ENCODE results near the gene ALS2CL.

DNA sequence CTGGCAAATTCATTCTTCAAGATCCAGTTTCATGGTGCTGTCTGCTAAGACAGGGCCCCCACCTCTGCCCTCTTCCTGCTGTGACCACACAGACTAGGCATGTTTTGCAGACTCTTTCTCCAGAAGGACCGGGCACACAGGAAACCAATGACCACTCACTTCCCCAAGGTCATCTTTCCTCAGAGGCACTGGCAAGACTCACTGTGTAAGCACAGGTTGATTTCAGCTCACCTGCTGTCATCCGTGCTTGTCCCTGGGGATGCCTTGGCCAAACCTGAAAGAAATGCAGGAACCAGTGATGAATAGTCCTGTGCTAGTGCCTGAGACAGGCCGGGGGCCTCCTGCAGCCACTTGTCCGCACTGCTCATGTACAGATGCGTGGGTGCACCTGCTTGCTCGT lies 33.5 kb downstream of the ALS2CL start:
- TF ChIP-seq FOXK2 (IDR thresholded peaks at IDR 0.05) = no peak
- TF ChIP-seq ELF4 (IDR thresholded peaks at IDR 0.05) = no peak
- TF ChIP-seq HDGF (IDR thresholded peaks at IDR 0.05; ENCODE audit: borderline replicate concordance) = no peak
- TF ChIP-seq NFRKB (IDR thresholded peaks at IDR 0.05) = no peak
- TF ChIP-seq SP1 (IDR thresholded peaks at IDR 0.05) = no peak
- no peak for TF ChIP-seq LEF1 (IDR thresholded peaks at IDR 0.05; ENCODE audit: borderline replicate concordance)
- no peak for TF ChIP-seq BHLHE40 (IDR thresholded peaks at IDR 0.05; ENCODE audit: borderline replicate concordance)
- TF ChIP-seq FOXM1 (IDR thresholded peaks at IDR 0.05; ENCODE audit: borderline replicate concordance) = no peak
